Activated T-cell treated with anti-CD3 and anti-CD28 coated beads, Interleukin-2, amount 50 U/mL, for 4 hours (primary cell): Measurements from ENCODE around the gene OR5K2. TPM values are rescaled to one million over a fixed set of nuclear protein-coding genes. Genes with fewer than 3 reads are reported as not detected.

Experiments used
- ATAC-seq, 2 donors: fragments of 200-7000 bp; cut with Tn5 transposase; one replicate each; pipeline ENCODE4 v1.10.0; 2021
- DNase-seq: peaks from one replicate; pipeline ENCODE4 v3.0.0-alpha.2; 2020
- H3K27me3 Mint-ChIP-seq: one replicate; pipeline ENCODE4 v1.8.0; 2021; ENCODE audit warnings: low read depth, mixed read lengths
- H3K36me3 Mint-ChIP-seq: one replicate; pipeline ENCODE4 v1.8.0; 2022; ENCODE audit warnings: mixed read lengths; ENCODE audit not compliant: insufficient read depth
- H3K4me1 Mint-ChIP-seq: one replicate; pipeline ENCODE4 v1.8.0; 2021; ENCODE audit warnings: low read depth, mixed read lengths
- H3K4me3 Mint-ChIP-seq: one replicate; pipeline ENCODE4 v1.8.0; 2021; ENCODE audit warnings: mild to moderate bottlenecking, moderate library complexity, mixed read lengths
- H3K9me3 Mint-ChIP-seq: one replicate; pipeline ENCODE4 v1.8.0; 2021; ENCODE audit warnings: mixed read lengths
- total RNA-seq, 3 donors: library from RNA; stranded (reverse); gene quantifications; one replicate each; pipeline ENCODE4 v1.2.1, GENCODE V29; 2021

Gene OR5K2
- total RNA-seq, 3 donors from 2014 or later: not detected

GRCh38 chr3:98531622-98532274 lies 34.3 kb downstream of the OR5K2 start, which contains the start of gene GPR15:
Gene GPR15 (plus strand): TSS chr3:98531978. CDS start chr3:98532034, 56 bp downstream.
- no peak for DNase-seq
- no peak for ATAC-seq
- H3K9me3 Mint-ChIP-seq: no peaks in the 10 kb centered on the region
- H3K27me3 Mint-ChIP-seq: no peaks in the 10 kb centered on the region
- peaks cover 10% of the 10 kb centered on the region for H3K4me1 Mint-ChIP-seq
- H3K4me3 Mint-ChIP-seq: peak within 1 kb of the TSS; percentile 58
- H3K36me3 Mint-ChIP-seq: no peaks in the 10 kb centered on the region

GRCh38 chr3:98532275-98532637 lies 34.8 kb downstream of the OR5K2 start:
- ATAC-seq (no peak), DNase-seq (no peak)
- no peaks in the 10 kb centered on the region for H3K9me3 Mint-ChIP-seq
- H3K27me3 Mint-ChIP-seq: no peaks in the 10 kb centered on the region
- H3K4me1 Mint-ChIP-seq: peaks cover 15% of the 10 kb centered on the region
- peak overlapping the region; percentile 58 for H3K4me3 Mint-ChIP-seq
- no peaks in the 10 kb centered on the region for H3K36me3 Mint-ChIP-seq

GRCh38 chr3:98532709-98533571 lies 35.5 kb downstream of the OR5K2 start:
- DNase-seq (no peak), ATAC-seq (no peak)
- Mint-ChIP-seq H3K27me3 (no peaks in the 10 kb centered on the region), H3K4me1 (peaks cover 15% of the 10 kb centered on the region), H3K4me3 (peak overlapping the region; percentile 58), H3K9me3 (no peaks in the 10 kb centered on the region), H3K36me3 (no peaks in the 10 kb centered on the region)

DNA sequence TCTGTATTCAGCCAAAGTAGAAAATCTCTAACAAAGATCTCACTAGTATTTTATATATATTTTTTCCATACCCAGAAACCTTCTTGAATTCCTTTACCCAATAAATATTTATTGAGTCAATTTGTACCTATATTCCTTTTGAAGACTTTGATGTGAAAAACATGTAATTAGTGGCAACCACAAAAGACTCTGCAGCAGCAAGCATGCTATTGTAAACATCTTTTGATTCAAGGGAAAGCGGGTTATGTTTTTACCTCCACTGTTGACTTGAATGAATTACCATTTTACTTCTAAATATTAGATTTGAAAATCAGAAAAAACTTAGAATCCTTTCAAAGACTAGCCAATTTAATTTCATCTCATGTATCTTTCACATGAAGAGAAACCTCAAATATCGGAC lies 36.7 kb downstream of the OR5K2 start:
- no peaks in the 10 kb centered on the region for H3K9me3 Mint-ChIP-seq
- peaks cover 21% of the 10 kb centered on the region for H3K4me1 Mint-ChIP-seq
- peak overlapping the region; percentile 58 for H3K4me3 Mint-ChIP-seq
- no peak for ATAC-seq
- H3K27me3 Mint-ChIP-seq: no peaks in the 10 kb centered on the region
- no peak for DNase-seq
- H3K36me3 Mint-ChIP-seq: no peaks in the 10 kb centered on the region

GRCh38 chr3:98534734-98535133 lies 37.3 kb downstream of the OR5K2 start:
- Mint-ChIP-seq H3K27me3 (no peaks in the 10 kb centered on the region), H3K4me1 (peaks cover 22% of the 10 kb centered on the region), H3K9me3 (no peaks in the 10 kb centered on the region), H3K36me3 (no peaks in the 10 kb centered on the region), H3K4me3 (peak overlapping the region; percentile 63)
- DNase-seq (no peak), ATAC-seq (no peak)

DNA sequence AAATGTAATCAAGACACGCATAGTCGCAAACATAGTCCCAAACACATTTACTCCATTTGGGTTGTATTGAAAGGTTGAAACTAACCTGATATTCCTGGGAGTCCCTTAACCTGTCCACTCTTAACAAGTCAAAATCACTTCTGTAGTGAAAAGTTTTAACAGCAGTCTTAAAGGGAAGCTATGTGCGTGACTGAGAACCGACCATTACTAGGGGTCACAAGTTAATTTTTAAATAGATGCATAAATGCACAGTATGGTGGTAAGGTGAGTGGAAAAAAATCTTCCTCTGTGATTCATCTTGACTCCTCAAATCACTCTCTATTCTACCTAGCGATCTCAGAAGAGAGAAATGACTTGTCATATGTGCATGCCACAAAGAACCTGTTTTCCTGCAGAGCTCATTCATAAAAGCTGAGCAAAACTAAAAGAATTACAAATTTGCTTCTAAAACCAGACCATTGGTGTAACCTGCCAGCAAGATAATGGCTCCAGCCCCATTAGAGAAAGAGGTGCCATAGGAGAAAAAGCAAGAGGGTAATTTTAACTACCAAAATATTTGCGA lies 39.1 kb downstream of the OR5K2 start:
- DNase-seq (no peak), ATAC-seq (peak; percentile 82 to 84)
- Mint-ChIP-seq H3K36me3 (no peaks in the 10 kb centered on the region), H3K9me3 (no peaks in the 10 kb centered on the region), H3K27me3 (no peaks in the 10 kb centered on the region), H3K4me1 (peaks cover 31% of the 10 kb centered on the region), H3K4me3 (peak overlapping the region; percentile 63)

DNA sequence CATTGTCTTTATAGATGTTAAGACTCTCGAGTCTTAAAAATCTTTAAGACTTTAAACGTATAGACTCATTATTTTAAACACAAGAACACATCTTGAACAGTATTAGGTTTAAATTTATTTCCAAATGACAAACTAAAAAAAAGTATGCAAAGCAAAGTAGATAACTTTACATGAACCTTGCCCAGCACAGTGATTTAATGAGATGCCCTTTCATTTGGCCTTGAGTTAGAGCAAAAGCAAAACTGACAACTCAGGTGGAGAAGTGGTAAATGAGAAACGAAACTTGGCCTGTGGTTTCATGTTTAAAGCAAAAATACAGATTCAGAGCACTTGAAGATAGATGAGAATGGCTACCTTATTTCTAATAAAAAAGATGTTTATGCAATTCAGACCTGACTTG lies 42.9 kb downstream of the OR5K2 start:
- Mint-ChIP-seq H3K4me1 (peaks cover 42% of the 10 kb centered on the region), H3K4me3 (no peak overlapping the region), H3K27me3 (no peaks in the 10 kb centered on the region), H3K36me3 (no peaks in the 10 kb centered on the region), H3K9me3 (no peaks in the 10 kb centered on the region)
- DNase-seq (no peak), ATAC-seq (peak; percentile 20 to 33)

DNA sequence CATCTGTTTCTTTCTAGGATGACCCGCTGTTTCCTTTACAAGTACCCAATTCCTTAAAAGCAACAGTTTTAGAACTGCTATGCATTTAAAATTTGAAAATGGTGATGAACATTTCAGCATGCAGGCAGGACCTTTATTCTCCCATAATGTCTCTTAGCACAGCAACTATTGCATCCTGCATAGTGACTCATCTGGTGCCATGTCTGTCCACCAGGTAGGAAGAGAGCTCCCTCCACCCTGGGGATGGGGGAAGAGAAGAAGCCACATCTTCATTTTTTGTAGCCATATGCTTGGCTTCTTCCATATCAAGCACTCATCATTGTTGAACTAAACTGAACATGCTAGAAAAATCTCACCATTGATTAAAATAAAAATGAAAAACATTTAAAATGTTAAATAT lies 44.2 kb downstream of the OR5K2 start:
- no peaks in the 10 kb centered on the region for H3K27me3 Mint-ChIP-seq
- ATAC-seq: no peak
- no peaks in the 10 kb centered on the region for H3K9me3 Mint-ChIP-seq
- DNase-seq: no peak
- H3K36me3 Mint-ChIP-seq: no peaks in the 10 kb centered on the region
- no peak overlapping the region for H3K4me3 Mint-ChIP-seq
- peaks cover 43% of the 10 kb centered on the region for H3K4me1 Mint-ChIP-seq

- H3K27me3 Mint-ChIP-seq: no peaks in the 10 kb centered on the region
- no peaks in the 10 kb centered on the region for H3K9me3 Mint-ChIP-seq
- no peaks in the 10 kb centered on the region for H3K36me3 Mint-ChIP-seq
- H3K4me1 Mint-ChIP-seq: peaks cover 37% of the 10 kb centered on the region
- no peak overlapping the region for H3K4me3 Mint-ChIP-seq
- no peak for ATAC-seq
- DNase-seq: no peak
Observed at GRCh38 chr3:98542623-98543022, 45.1 kb downstream of the OR5K2 start.

DNA sequence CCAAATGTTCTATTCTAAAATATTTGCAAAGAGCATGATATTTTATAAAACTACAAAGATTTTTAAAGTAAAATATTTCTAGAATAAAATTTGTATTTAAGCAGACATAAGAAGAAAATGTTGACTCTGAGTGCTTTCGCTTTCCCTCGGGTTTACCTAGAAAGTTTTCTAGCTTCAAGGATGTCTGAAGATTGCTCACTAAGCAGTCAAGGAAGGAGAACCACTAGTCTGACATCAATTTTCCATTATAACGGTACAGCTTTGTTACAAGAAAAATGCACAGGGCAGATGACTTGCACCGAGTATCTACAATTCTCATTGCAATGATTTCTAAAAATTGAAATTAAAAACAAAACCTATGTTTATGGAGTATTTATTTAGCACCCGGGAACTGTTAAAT lies 48.5 kb downstream of the OR5K2 start:
- no peak for DNase-seq
- H3K4me3 Mint-ChIP-seq: peak overlapping the region; percentile 42
- H3K36me3 Mint-ChIP-seq: no peaks in the 10 kb centered on the region
- no peaks in the 10 kb centered on the region for H3K27me3 Mint-ChIP-seq
- peak; percentile 91 to 92 for ATAC-seq
- peaks cover 30% of the 10 kb centered on the region for H3K4me1 Mint-ChIP-seq
- no peaks in the 10 kb centered on the region for H3K9me3 Mint-ChIP-seq

Other genes starting within 250 kb of the OR5K2 start
- not detected for gene OR5H6, start 233.4 kb upstream of the OR5K2 start, total RNA-seq
- not detected for gene OR5H2, start 215.2 kb upstream of the OR5K2 start, total RNA-seq
- gene OR5K4, start 143.8 kb upstream of the OR5K2 start, total RNA-seq: not detected
- gene OR5K3, start 107.0 kb upstream of the OR5K2 start, total RNA-seq: not detected
- not detected for gene OR5K1, start 34.5 kb upstream of the OR5K2 start, total RNA-seq
- 100 to 1,000 TPM; 222 to 249 (median 241) TPM for gene CLDND1, start 25.2 kb downstream of the OR5K2 start, total RNA-seq
- 1 to 10 TPM; 1.4 to 2.0 (median 1.5) TPM for gene GPR15, start 34.3 kb downstream of the OR5K2 start, total RNA-seq
- 10 to 100 TPM; 46.0 to 50.0 (median 48.5) TPM for gene CPOX, start 95.9 kb downstream of the OR5K2 start, total RNA-seq